GM11168 (cell line): ENCODE data around the gene PGPEP1.

ENCODE experiments used
- in situ Hi-C: fragments of 300-500 bp; cut with MboI; formaldehyde crosslinking; loops from one replicate; pipeline ENCODE4 v1.12.0; 2022; ENCODE audit warnings: low sequenced_read_pairs; ENCODE audit not compliant: unreplicated experiment

PGPEP1 gene, protein sequence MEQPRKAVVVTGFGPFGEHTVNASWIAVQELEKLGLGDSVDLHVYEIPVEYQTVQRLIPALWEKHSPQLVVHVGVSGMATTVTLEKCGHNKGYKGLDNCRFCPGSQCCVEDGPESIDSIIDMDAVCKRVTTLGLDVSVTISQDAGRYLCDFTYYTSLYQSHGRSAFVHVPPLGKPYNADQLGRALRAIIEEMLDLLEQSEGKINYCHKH

DNA sequence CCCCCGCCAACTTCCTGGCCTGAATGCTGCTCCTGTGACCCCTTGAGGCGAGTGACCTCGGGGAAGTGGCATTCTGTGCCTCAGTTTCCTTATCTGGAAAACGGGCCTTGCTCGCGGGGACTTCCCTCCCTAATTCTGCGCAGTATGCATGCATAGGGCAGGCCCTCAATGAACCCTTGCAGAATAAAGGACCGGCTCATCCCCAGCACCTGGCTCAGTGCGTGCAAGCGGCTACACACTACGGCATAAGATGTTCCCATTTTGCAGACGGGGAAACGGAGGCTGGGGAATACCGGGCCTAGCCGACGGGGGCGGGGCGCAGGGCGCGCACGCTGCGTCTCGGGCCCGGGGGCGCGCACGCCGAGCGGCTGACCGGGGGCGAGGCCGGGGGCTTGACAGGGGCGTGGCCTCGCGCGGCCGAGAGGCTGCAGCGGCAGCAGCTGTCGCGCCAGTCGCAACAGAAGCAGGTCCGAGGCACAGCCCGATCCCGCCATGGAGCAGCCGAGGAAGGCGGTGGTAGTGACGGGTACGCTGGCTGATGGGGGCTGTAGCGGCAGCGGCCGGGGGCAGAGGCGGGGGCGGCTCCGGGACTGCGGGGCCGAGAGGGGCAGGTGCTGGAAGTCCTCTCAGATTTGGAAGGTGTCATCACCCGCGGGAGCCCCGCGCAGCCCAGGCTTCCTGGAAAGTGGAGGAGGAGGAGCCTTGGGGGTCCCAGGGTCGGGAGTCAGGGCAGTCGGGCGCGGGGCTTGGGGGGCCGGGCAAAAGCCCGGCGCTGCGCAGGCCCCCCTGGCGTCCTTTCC lies at the start of gene PGPEP1:
PGPEP1 (plus strand) TSS at position 409 of the 800 bp plus-strand sequence; CDS start at position 493, 84 bp downstream.
- in situ Hi-C loops, result loop anchor here (5.0 kb wide), 1 partner anchor 67 kb away; no protein-coding TSS in a partner anchor

DNA sequence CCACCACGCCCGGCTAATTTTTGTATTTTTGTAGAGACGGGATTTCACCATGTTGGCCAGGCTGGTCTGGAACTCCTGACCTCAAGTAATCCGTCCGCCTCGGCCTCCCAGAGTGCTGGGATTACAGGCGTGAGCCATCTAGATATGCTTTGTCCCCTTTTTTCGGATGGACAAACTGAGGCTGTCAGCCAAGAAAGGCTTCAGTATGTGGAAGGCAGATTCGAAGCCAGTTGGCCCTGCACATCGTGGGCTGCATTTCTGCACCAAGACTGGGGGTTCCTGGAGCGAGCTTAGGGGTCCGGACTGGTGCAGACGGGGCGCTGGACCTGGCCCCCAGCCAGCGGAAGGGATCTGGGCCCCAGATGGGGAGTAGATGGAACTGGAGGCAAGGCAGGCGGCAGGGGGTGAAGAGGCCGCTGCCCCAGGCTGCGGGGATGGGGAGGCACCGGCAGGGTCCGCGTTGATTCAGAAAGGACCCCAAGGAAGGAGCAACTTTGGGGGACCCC lies 49.3 kb upstream of the PGPEP1 start:
- in situ Hi-C loops, result no loop called here

GRCh38 chr19:18291590-18292461 lies 48.6 kb upstream of the PGPEP1 start:
- in situ Hi-C loops, result no loop called here

DNA sequence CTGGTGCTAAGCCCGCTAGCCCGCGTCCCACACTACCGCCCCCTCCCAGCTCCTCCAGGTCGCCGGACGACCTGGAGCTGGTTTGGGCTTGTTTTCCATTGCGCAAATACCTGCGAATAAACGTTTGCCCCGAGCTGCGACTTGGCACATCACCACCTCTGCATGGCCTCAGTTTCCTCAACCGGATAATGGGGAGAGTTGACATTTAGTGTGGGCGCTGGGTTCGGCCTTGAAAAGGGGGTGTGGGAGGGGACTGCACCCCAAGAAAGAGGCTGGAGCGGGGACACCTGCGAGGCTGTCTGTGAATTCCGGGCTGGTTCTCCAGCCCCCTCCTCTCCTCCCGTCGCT lies 48.0 kb upstream of the PGPEP1 start:
- in situ Hi-C loops, result no loop called here

GRCh38 chr19:18292810-18293641 lies 47.4 kb upstream of the PGPEP1 start:
- in situ Hi-C loops, result no loop called here

DNA sequence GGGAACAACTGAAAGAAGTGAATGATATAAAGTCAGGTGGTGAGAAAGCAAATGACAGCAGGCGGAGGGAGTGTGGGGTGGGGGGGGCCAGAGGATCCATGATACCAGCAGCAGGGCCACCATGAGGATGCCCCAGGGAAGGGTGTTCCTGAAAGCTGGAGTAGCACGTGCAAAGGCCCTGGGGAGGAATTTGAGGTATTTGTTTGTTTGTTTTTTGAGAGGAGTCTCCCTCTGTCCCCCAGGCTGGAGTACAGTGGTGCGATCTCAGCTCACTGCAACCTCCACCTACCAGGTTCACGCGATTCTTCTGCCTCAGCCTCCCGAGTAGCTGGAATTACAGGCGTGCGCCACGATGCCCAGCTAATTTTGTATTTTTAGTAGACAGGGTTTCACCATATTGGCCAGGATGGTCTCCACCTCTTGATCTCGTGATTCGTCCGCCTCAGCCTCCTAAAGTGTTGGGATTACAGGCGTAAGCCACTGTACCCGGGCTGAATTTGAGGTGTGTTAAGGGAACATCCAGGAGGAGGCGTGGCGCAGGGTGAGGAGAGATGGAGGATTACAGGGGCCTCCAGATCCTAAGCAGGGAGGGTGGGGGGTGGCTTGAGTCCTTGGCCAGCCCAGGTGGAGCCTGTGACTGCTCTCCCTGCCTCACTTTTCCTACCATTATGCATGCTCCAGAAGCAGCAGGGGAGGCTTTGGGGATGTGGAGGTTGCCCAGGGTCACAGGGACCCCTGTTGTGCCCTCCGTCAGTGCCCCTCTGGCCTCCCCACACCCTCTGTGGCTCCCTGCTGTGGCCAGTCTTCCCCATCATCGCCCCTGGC lies 46.5 kb upstream of the PGPEP1 start:
- in situ Hi-C loops, result no loop called here

DNA sequence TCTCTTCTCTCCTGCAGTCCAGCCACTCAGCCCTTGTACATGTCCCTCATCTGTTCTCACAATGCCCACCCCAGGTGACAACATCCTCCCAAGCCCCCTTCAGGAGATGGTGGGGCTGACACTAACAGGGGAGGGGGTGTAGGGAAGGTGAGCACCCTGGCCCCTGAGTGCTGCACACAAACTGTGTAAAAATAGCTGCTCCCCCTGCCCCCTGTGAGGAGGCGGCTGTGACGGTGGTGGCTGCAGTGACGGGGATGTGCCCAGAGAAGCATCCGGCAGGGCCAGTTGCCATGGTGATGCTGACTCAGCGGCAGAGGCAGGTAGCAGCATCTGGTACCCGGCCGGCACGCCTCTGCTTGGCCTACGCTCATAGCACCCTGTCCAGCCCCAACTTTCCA lies 45.9 kb upstream of the PGPEP1 start:
- in situ Hi-C loops, result no loop called here

GRCh38 chr19:18295034-18295451 lies 45.4 kb upstream of the PGPEP1 start:
- in situ Hi-C loops, result no loop called here

DNA sequence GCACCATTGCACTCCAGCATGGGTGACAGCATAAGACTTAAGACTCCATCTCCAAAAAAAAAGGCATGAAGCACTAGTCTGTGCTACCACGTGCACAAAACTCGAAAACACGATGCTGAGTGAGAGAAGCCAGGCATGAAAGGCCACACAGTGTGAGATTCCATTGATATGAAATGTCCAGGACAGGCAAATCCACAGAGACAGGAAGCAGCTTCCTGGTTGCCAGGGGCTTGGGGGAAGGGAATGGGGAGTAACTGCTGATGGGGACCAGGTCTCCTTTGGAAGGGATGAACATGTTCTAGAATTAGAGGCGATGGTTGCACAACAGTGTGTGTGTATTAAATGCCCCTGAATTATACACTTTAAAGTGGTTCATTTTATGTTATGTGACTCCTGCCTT lies 43.1 kb upstream of the PGPEP1 start:
- in situ Hi-C loops, result no loop called here

DNA sequence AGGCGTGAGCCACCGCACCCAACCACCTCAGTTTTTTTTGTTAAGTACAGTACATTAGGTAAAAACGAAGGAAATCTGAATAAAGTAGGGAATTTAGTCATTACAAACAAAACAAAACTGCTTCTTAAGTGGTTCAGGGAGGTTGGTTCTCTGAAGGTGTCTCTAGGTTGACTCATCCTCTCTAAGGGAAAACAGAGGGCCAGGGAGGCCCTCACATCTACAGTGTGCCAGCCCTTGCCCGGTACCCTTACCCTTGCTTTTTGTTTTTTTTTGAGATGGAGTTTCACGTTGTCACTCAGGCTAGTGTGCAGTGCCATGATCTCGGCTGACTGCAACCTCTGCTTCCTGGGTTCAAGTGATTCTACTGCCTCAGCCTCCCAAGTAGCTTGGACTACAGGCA lies 41.8 kb upstream of the PGPEP1 start:
- in situ Hi-C loops, result no loop called here

DNA sequence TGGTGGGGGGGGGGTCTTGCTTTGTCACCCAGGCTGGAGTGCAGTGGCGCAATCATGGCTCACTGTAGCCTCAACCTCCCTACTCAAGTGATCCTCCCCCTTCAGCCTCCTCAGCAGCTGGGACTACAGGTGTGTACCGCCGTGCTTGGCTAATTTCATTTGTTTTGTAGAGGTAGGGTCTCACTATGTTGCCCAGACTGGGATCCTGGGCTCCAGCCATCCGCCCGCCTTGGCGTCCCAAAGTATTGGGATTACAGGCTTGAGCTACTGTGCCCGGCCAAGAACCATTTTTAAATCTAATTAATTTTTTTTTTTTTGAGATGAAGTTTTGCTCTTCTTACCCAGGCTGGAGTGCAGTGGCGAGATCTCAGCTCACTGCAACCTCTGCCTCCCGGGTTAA lies 40.7 kb upstream of the PGPEP1 start:
- in situ Hi-C loops, result no loop called here

DNA sequence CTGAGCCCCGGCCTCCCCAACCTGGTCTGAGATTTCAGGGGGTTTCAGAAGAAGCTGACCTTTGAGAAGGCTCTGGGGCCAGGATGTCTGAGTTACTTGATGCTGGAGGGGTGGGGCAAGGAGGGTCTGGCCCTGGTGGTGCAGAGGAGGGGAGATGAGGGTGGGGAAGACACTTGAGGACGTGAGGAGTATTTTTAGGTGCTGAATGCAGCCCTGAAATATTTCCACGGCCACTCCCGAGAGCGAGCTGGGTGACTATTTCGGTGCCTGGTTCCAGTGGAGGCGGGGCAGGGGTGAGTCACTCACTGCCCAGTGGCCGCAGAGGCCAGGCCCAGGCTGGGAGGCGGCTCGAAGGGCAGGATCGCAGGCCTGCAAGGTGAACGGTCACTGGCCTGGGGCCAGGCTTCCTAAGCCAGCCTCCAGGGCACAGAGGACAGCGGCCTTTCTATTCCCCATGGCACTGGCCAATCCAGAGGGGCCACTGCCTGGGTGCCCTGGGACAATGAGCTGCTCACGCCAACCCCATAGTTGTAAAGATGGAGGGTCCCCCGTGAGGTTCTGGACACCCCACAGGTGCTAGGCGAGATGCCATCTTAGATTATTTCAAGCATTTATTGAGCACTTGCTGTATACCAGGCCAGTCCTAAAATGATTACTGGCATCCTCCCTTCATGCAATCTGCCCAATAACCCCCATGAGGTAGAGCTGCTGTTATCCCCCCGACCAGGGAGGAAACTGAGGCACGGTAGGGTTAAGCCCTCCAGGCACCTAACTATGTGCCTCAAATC lies 39.3 kb upstream of the PGPEP1 start:
- in situ Hi-C loops, result no loop called here

GRCh38 chr19:18301718-18302111 lies 38.7 kb upstream of the PGPEP1 start:
- in situ Hi-C loops, result no loop called here

DNA sequence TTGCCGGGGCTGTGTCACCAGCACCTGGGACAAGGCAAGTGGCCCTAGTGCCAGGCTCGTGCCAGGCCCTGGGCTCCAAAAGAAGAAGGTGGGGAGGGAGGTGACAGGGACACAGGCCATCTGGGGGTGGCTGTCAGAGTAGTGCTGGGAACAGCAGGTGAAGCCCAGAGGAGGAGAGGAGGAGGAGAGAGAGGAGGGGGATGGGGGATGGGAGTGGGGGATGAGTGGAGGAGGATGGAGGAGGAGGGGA lies 36.3 kb upstream of the PGPEP1 start:
- in situ Hi-C loops, result no loop called here

DNA sequence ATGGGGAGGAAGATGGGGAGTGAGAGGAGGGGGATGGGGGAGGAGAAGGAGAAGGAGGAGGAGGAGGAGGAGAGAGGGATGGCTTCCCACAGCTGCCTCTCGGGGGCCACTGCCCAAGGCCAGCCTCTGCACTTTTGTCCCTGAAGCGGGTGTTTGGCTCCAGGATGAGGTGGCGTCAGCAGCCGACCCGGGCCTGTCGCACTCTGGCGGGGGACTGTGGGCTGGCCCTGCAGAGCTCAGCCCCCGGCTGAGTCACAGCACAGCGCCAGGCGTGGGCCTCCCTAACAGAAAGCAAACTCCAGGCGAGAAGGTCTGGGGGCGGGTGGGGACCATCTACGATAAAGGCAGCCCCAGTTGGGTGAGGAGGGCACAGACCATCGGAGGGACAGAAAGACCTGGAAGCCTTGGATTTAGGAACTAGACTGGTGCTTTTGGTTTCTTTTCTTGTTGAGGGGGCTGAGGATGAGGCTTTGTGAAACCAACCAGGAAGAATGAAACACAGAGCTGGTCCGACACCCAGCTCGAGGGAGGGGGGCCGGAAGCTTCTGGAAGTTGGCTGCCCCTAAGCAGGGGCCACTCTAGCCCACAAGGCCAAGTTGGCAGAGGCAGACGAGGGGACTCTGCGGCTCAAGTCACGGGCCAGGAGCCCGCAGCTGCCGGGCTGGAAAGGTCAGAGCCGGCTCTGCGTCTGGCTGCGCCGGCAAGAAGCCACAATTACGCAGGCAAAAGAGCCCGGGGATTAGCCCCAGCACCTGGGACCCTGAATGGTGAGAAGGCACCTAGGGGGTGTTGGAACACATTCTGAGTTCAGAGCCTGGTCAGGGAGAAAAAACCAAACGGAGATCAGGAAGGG lies 35.7 kb upstream of the PGPEP1 start:
- in situ Hi-C loops, result no loop called here

- in situ Hi-C loops, result no loop called here
Measured at GRCh38 chr19:18306209-18306887, 34.0 kb upstream of the PGPEP1 start.

- in situ Hi-C loops, result no loop called here
Measured at GRCh38 chr19:18306888-18307260, 33.5 kb upstream of the PGPEP1 start.
